GM21825 (cell line): Measurements from ENCODE around the gene SHISA8.
"Not testable (repeated sequence)": the region's sequence is repeated elsewhere in the genome, so short reads cannot be mapped to it uniquely, and the experiment has no call there.

Source experiments
- ATAC-seq: cut with Tn5 transposase; IDR thresholded peaks from one replicate; pipeline ENCODE4 v1.9.1; 2021; ENCODE audit warnings: mild to moderate bottlenecking, moderate library complexity; ENCODE audit not compliant: unreplicated experiment

Gene SHISA8

GRCh38 chr22:41900652-41901312 lies 14.1 kb downstream of the SHISA8 start:
- ATAC-seq: no peak

GRCh38 chr22:41899992-41900651 lies 14.8 kb downstream of the SHISA8 start:
- no peak for ATAC-seq

GRCh38 chr22:41899110-41899509 lies 15.8 kb downstream of the SHISA8 start:
- no peak for ATAC-seq

GRCh38 chr22:41898645-41899044 lies 16.2 kb downstream of the SHISA8 start:
- ATAC-seq: no peak

GRCh38 chr22:41893591-41894375 lies 21.1 kb downstream of the SHISA8 start:
- no peak for ATAC-seq

GRCh38 chr22:41892721-41893120 lies 22.2 kb downstream of the SHISA8 start:
- no peak for ATAC-seq

GRCh38 chr22:41891407-41891806 lies 23.5 kb downstream of the SHISA8 start:
- no peak for ATAC-seq

- ATAC-seq: no peak
Observed at GRCh38 chr22:41888627-41889200, 26.2 kb downstream of the SHISA8 start.

GRCh38 chr22:41885516-41885915 lies 29.4 kb downstream of the SHISA8 start:
- no peak for ATAC-seq

GRCh38 chr22:41885116-41885515 lies 29.8 kb downstream of the SHISA8 start:
- ATAC-seq: no peak

- no peak for ATAC-seq
Observed at GRCh38 chr22:41883400-41883799, 31.5 kb downstream of the SHISA8 start.

GRCh38 chr22:41880653-41881052 lies 34.2 kb downstream of the SHISA8 start:
- no peak for ATAC-seq

- ATAC-seq: no peak
Observed at GRCh38 chr22:41876675-41877074, 38.2 kb downstream of the SHISA8 start.

- ATAC-seq: no peak
Observed at GRCh38 chr22:41876275-41876674, 38.6 kb downstream of the SHISA8 start.

- no peak for ATAC-seq
Observed at GRCh38 chr22:41875531-41876270, 39.2 kb downstream of the SHISA8 start.

GRCh38 chr22:41874090-41874489 lies 40.8 kb downstream of the SHISA8 start:
- no peak for ATAC-seq

GRCh38 chr22:41873391-41873790 lies 41.5 kb downstream of the SHISA8 start:
- ATAC-seq: no peak

GRCh38 chr22:41870786-41871185 lies 44.1 kb downstream of the SHISA8 start:
- no peak for ATAC-seq

- ATAC-seq: not testable (repeated sequence)
Observed at GRCh38 chr22:41870081-41870480, 44.8 kb downstream of the SHISA8 start.

GRCh38 chr22:41868556-41868955 lies 46.3 kb downstream of the SHISA8 start:
- no peak for ATAC-seq

GRCh38 chr22:41863472-41863871 lies 51.4 kb downstream of the SHISA8 start:
- ATAC-seq: no peak
